Keratinocyte (primary cell): ENCODE data around the gene SSH3. TPM values are rescaled to one million over a fixed set of nuclear protein-coding genes. Genes with fewer than 3 reads are reported as not detected.

ENCODE experiments used
- DNase-seq: peaks from one replicate; pipeline ENCODE4 v3.0.0-alpha.2; 2011; ENCODE audit warnings: low read depth, missing footprints, low spot score
- FAIRE-seq: peaks from 2 replicates; lab custom pipeline; 2011; peaks lifted over from hg19 to GRCh38; lab: Jason Lieb, UNC
- H2AFZ ChIP-seq: 2 replicates; pipeline ENCODE4 v1.6.0; 2012; ENCODE audit warnings: low read length, control low read depth, inconsistent platforms; ENCODE audit not compliant: control insufficient read depth
- H3K27ac ChIP-seq: 2 replicates; pipeline ENCODE4 v1.5.1; 2011; ENCODE audit warnings: low read length; ENCODE audit not compliant: control insufficient read depth, insufficient read depth
- H3K27me3 ChIP-seq: 3 replicates; pipeline ENCODE4 v1.6.0; 2011; ENCODE audit warnings: low read length; ENCODE audit not compliant: control insufficient read depth, insufficient read depth; ENCODE audit errors: extremely low read depth
- H3K36me3 ChIP-seq, 2 experiments: 2 replicates in 1 of 2; 3 replicates in 1 of 2; pipeline ENCODE4 v1.5.1; 2011; ENCODE audit warnings: low read length in 2 of 2, mild to moderate bottlenecking in 1 of 2; ENCODE audit not compliant: control insufficient read depth in 2 of 2, insufficient read depth in 2 of 2; ENCODE audit errors: extremely low read depth in 1 of 2
- H3K4me1 ChIP-seq: 3 replicates; pipeline ENCODE4 v1.5.1; 2011; ENCODE audit warnings: low read length; ENCODE audit not compliant: control insufficient read depth, insufficient read depth; ENCODE audit errors: extremely low read depth
- H3K4me2 ChIP-seq: 3 replicates; pipeline ENCODE4 v1.6.0; 2011; ENCODE audit warnings: low read depth, low read length; ENCODE audit not compliant: control insufficient read depth, insufficient read depth; ENCODE audit errors: extremely low read depth
- H3K4me3 ChIP-seq, 3 experiments: fragments of 200-600 bp in 1 of 3; sonication (generic) in 1 of 3; 2 replicates in 2 of 3; 3 replicates in 1 of 3; pipeline ENCODE4 v1.5.1; 2011 to 2016; ENCODE audit warnings: low read length in 3 of 3, mild to moderate bottlenecking in 3 of 3, control low read depth in 2 of 3, inconsistent platforms in 1 of 3, low read depth in 1 of 3, mixed read lengths in 1 of 3, mixed run types in 1 of 3, moderate library complexity in 1 of 3; ENCODE audit not compliant: control insufficient read depth in 2 of 3, insufficient read depth in 2 of 3; ENCODE audit errors: extremely low read depth in 1 of 3
- H3K79me2 ChIP-seq: 2 replicates; pipeline ENCODE4 v1.6.0; 2012; ENCODE audit warnings: low read length; ENCODE audit not compliant: control insufficient read depth, insufficient read depth
- H3K9ac ChIP-seq: 3 replicates; pipeline ENCODE4 v1.6.0; 2011; ENCODE audit warnings: low read length; ENCODE audit not compliant: control insufficient read depth, insufficient read depth; ENCODE audit errors: extremely low read depth
- H3K9me1 ChIP-seq: 3 replicates; pipeline ENCODE4 v1.6.0; 2011; ENCODE audit warnings: low read length; ENCODE audit not compliant: control insufficient read depth, insufficient read depth; ENCODE audit errors: extremely low read depth
- H3K9me3 ChIP-seq: 2 replicates; pipeline ENCODE4 v1.5.1; 2012; ENCODE audit warnings: low read depth, low read length; ENCODE audit not compliant: control insufficient read depth
- H4K20me1 ChIP-seq: 3 replicates; pipeline ENCODE4 v1.6.0; 2011; ENCODE audit warnings: low read length; ENCODE audit not compliant: control insufficient read depth, insufficient read depth; ENCODE audit errors: extremely low read depth
- CTCF ChIP-seq, 3 experiments: IDR thresholded peaks in 1 of 3; conservative IDR thresholded peaks in 1 of 3; optimal IDR thresholded peaks in 1 of 3; 2 replicates in 2 of 3; 3 replicates in 1 of 3; pipeline versions ENCODE3 to v1.5.1; 2011; ENCODE audit warnings: low read length in 3 of 3, mild to moderate bottlenecking in 3 of 3, moderate library complexity in 2 of 3, control low read depth in 1 of 3, inconsistent platforms in 1 of 3; ENCODE audit not compliant: insufficient read depth in 2 of 3; ENCODE audit errors: extremely low read depth in 1 of 3
- EZH2 ChIP-seq: IDR thresholded peaks from one replicate; pipeline ENCODE4 v1.6.1; 2012; ENCODE audit warnings: inconsistent platforms, mild to moderate bottlenecking, low read length, moderate library complexity
- dilution Hi-C: fragments of 300-500 bp; cut with MboI; formaldehyde crosslinking; loops from one replicate; pipeline ENCODE4 v1.7.0; 2020; ENCODE audit warnings: low sequenced_read_pairs; ENCODE audit not compliant: extremely low pct_ligation_motif_present
- polyA plus RNA-seq, 5 experiments: library from polyadenylated mRNA; depleted of rRNA in 3 of 5; stranded (reverse) in 3 of 5; stranded (forward) in 1 of 5; unstranded in 1 of 5; fragments of >200 nt; gene quantifications; 1 replicate in 1 of 5; 2 replicates in 3 of 5; 3 replicates in 1 of 5; pipeline versions ENCODE4 v1.2.1 to v1.2.3, GENCODE V29; 2011 to 2012; ENCODE audit warnings: missing spikeins in 2 of 5, low read depth in 1 of 5, low replicate concordance in 1 of 5

Gene SSH3
- polyA plus RNA-seq, 1 donor (not counting 4 experiments of a cell fraction or from before 2014, with no cell fraction given), result 24.8 TPM

GRCh38 chr11:67311051-67311555 is 7.8 kb downstream of the SSH3 start:
- peaks cover 48% of the 10 kb centered on the region for H3K4me1 ChIP-seq
- peak overlapping the region; percentile 97 for H3K27ac ChIP-seq
- no peak for DNase-seq

GRCh38 chr11:67311556-67312082 is 8.3 kb downstream of the SSH3 start:
- dilution Hi-C loops, result no loop called here
- H3K9me3 ChIP-seq, result no peaks in the 10 kb centered on the region
- H3K27ac ChIP-seq, result peak overlapping the region; percentile 97
- peaks cover 51% of the 10 kb centered on the region for H3K4me1 ChIP-seq
- H3K79me2 ChIP-seq, result no peaks in the 10 kb centered on the region
- peak overlapping the region; percentile 82 for H3K4me2 ChIP-seq
- H3K27me3 ChIP-seq, result no peaks in the 10 kb centered on the region
- FAIRE-seq, result no peak
- peak overlapping the region; percentile 77 for H3K9ac ChIP-seq
- no peaks in the 10 kb centered on the region for H4K20me1 ChIP-seq
- TF ChIP-seq EZH2 (no peak), CTCF (optimal IDR thresholded peaks at IDR 0.05 in 1 of 3, IDR thresholded peaks at IDR 0.05 in 1 of 3, conservative IDR thresholded peaks at IDR 0.05 in 1 of 3; ENCODE audit: extremely low read depth in 1 of 3, insufficient read depth in 2 of 3, low read length in 3 of 3) (peak in 2 of 3 experiments; percentile 11 to 34)
- H2AFZ ChIP-seq, result no peak overlapping the region
- DNase-seq, result no peak
- no peaks in the 10 kb centered on the region for H3K9me1 ChIP-seq
- H3K4me3 ChIP-seq, result peak overlapping the region in 2 of 3 experiments; percentile 33 to 49
- peaks cover 0 to 22% of the 10 kb centered on the region in 2 experiments for H3K36me3 ChIP-seq

More at GRCh38 chr11:67311051-67311555, 7.8 kb downstream of the SSH3 start:
- H3K4me2 ChIP-seq, result peak overlapping the region; percentile 82
- dilution Hi-C loops, result no loop called here
- peak overlapping the region in 2 of 3 experiments; percentile 49 to 55 for H3K4me3 ChIP-seq
- H4K20me1 ChIP-seq, result no peaks in the 10 kb centered on the region
- H3K27me3 ChIP-seq, result no peaks in the 10 kb centered on the region
- no peaks in the 10 kb centered on the region for H3K79me2 ChIP-seq
- TF ChIP-seq EZH2, result no peak
- TF ChIP-seq CTCF (optimal IDR thresholded peaks at IDR 0.05 in 1 of 3, IDR thresholded peaks at IDR 0.05 in 1 of 3, conservative IDR thresholded peaks at IDR 0.05 in 1 of 3; ENCODE audit: extremely low read depth in 1 of 3, insufficient read depth in 2 of 3, low read length in 3 of 3), result no peak
- H3K9me3 ChIP-seq, result no peaks in the 10 kb centered on the region
- H3K36me3 ChIP-seq, result peaks cover 0 to 24% of the 10 kb centered on the region in 2 experiments
- FAIRE-seq, result no peak
- H3K9ac ChIP-seq, result peak overlapping the region; percentile 77
- no peaks in the 10 kb centered on the region for H3K9me1 ChIP-seq
- H2AFZ ChIP-seq, result peak overlapping the region; percentile 30
